IPS-NIHi11 (cell line): Measurements from ENCODE around the gene SGCA.
A peak's percentile ranks its signal among the peaks of the same experiment; 100 is the strongest.

Source experiments
- DNase-seq: peaks from one replicate; pipeline ENCODE4 v3.0.0; 2012; ENCODE audit warnings: mixed read lengths, low spot score

The SGCA gene

DNA sequence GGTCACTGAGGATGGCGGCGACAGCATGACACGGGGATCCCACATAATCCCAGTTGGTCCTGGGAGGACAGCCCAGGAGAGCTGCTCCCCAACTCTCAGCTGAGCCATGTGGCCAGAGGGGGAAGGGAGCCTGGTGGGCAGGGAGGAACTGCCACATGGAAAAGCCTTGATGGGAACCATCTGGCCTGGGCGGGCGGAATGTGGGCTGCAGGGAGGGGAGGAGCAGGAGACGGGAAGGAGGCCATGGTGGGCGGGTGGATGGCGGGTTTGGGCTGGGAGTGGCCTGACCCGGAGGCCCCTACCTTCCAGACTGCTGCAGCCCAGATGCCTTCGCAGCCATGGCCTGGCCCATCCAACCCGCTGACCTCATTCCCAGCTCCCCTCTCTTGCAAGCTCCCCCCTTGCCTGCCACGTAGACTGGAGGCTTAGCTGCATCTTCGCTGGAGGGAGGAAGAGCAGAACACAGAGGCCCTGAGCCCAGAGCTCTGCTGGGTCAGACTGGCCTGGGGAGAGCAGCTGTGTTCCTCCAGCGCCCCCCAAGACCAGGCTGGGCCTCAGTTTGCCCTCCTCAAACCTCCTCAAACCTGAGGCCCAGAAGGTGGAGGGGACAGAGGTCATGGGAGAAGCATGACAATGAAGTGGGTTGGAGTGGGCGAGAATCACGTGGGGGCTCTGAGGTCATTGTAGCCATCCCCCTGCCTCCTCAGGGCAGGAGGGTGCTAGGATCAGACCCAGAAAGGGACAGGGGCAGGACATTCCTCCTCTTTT is 43.9 kb downstream of the SGCA start:
- peak; percentile 77 for DNase-seq

DNA sequence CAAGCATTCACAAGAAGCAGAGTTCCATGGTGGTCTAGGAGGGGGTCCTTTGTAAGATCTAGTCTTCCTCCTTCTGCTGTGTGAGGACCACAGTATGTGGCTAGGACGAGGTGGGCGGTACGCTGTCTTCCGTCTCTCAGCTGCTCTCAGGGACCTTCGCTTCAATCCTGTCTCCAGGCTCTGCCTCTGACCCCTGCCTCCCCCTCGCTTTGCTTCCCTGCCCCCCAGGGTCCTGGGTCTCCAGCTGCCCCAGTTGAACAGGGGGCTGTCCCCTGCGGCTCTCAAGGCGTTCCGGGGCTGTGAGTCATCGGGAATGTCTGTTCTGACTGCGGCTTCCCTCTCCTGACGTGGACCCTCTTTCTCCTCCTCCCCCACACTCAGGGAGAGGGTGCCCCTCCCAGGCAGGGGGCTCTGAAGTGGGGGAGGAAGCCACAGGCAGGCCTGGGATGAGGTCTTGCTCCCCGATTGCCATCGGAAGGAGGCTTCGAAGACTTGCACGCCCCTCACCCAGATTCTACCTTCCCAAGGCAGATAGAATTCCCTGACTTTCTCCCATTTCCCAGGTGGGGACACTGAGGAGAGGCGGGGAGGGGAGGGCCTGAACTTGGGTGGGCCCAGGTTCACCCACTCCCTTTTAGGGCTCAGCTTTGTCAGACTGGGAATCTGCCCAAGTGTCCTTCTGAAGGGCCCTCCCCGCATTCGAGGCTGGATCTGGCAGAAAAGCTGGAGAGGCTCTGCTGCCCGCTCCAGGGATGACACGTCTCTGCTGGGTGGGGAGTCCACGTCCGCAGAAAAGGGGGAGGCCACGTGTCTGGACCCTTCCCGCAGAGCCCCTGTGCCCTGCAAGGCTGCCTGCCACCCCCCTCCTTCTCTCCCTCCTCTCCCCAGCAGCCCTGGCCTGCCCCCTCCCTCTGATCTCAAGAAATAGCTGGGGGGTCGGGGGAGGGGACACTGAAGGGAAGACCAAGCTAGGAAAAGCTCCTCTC is 44.7 kb downstream of the SGCA start:
- peak; percentile 65 for DNase-seq

DNA sequence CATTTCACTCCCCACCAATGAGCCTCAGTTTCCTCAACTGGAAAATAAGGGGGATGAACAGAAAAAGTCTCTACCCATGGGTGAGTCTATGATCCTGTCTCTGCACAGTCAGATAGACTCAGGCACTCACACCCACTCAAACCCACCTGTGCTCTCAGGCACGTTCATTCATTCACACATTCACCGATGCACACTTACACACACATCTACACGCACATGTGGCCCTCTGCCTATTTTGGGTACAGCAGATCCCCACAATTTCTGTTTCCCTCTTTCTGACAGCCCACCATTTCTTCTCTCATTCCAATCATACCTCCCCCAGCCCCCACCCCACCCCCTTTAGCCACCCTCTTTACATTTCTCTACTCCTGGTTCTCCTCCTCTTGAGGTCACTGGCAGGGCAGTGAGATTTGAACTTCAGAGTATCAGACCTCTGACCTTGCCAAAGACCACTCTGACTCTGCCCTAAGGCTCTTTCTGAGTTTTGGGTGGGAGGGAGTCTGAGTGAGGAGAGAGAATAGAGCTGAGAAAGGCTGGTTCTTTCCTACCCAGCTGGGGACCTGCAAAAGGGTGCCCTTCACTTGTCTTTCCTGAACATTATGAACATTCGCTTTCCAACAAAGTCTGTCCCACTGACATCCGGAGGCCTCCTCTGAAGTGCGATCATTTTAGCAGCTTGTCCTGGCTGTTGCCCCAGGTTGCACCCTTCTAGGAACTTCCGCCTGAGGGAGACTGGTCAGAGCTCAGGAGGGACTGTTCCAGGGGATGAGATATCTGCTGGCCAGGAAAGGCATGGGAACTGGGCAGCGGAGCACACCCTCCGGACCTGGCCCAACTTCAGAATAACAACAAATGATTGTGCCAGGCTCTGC is 45.7 kb downstream of the SGCA start:
- no peak for DNase-seq

DNA sequence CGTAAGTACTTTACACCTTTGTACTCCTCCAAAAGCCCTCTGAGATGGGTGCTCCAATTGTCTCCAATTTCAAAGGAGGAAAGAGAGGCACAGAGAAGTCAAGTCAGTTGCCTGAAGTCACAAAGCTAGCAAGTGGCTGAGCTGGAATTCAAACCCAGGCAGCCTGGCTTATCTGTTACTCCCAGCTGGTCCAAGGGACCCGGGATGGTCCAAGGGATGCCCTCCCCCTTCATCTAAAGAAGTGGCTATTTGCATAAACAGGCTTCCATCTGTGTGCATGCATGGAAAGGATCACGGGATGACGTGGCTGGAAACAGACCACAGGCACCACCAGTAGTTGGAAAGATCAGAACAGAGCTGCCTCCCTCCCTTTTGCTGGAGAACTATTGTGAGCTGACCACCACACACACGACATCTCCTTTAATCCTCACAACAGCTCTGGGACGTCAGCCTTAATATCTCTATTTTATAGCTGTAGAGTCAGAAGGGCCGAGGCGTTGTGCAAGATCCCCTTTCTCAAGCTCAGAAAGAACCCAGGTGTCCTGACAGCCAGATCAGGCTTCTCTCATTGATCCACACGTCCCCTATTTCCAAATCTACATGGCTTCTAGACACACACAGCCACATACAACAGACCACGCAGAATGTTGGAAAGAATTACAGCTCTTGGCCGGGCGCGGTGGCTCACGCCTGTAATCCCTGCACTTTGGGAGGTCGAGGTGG is 46.5 kb downstream of the SGCA start:
- DNase-seq: no peak

DNA sequence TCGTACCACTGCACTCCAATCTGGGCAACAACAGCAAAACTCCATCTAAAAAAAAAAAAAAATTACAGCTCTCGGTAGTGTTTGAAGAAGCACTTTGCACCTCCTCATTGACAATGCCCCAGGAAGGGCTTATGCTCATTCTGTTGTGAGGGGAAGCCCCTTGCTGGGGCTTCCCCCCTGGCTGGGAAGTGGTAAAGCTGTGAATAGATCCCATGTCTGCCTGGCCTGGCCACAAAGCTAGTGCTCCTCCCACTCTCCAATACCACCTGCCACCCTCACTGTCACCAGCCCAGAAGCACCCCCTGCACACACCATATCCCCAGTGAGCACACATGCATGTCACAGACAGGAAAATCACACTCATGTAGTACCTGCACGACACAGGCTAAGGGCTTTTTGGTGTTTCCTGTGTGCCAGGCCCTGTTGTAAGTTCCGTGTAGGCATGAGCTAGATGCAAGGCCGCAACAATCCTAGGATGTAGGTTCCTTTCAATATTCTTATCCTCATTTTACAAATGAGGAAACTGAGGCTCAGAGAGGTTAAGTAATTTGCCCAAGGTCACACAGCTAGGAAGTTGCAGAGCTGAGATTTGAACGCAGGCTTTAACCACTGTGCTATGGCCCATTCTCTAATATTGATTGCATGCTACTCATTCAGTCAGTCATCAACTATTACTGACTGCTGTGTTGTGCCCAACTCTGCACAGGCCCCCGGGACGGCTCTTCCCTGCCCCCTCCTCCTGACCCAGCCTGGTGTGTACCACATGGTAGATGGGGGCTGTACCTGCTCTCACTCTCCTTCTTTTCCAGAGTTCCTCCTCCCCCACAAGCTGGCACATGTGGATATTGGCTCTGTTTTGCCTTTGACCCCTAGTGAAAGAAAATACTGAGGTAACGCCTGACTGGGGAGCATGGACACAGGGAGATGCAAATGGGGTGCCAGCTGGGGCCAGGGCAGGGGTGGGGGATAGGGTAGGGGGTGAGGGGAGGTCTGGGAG is 47.5 kb downstream of the SGCA start:
- peak; percentile 73 for DNase-seq

DNA sequence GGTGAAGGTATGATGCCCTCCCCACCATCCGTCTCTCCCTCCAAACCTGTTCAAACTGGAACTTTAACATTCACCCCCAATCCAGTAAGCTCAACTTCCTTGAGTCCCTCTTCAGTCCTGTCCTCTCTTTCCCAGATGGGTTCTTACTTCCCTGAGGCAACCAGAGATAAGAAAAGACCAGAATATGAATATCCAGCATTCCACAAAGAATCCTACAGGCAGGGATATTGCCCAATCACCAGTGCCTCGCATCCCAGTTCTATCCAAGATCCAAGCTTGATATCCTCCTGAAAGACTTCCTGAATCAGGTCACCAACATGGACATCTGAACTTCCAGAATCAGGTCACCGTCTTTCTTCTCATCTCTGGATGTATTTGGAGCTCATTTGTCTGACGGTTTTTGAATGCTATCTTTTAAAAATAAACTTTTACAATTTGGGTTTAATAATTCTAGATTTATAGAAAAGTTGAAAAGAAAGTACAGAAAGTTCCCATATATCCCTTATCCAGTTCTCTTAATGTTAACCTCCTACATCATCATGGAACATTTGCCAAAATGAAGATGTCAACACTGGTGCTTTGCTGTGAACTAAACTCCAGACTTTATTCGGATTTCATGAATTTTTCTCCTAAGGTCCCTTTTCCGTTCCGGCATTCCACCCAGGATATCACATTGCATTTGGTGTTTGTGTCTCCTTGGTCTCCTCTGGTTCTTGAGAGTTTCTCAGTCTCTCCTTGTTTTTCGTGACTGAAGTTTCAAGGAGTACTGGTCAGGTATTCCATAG is 49.4 kb downstream of the SGCA start:
- no peak for DNase-seq

DNA sequence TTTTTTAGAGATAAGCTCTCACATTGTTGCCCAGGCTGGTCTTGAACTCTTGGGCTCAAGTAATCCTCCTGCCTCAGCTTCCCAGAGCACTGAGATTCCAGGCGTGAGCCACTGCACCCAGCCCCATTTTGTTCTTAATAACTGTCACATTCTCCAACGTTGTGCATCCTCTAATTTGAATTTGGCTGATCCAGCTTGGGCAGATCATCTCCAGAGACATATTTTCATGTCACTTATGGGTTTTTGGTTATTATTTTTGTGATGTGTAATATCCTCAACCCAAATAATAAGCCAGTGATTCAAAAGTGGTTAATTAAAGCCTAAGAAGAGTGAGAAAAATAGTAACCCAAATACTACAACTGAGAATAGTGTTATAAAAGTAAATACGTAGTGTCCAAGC is 51.8 kb downstream of the SGCA start:
- no peak for DNase-seq

DNA sequence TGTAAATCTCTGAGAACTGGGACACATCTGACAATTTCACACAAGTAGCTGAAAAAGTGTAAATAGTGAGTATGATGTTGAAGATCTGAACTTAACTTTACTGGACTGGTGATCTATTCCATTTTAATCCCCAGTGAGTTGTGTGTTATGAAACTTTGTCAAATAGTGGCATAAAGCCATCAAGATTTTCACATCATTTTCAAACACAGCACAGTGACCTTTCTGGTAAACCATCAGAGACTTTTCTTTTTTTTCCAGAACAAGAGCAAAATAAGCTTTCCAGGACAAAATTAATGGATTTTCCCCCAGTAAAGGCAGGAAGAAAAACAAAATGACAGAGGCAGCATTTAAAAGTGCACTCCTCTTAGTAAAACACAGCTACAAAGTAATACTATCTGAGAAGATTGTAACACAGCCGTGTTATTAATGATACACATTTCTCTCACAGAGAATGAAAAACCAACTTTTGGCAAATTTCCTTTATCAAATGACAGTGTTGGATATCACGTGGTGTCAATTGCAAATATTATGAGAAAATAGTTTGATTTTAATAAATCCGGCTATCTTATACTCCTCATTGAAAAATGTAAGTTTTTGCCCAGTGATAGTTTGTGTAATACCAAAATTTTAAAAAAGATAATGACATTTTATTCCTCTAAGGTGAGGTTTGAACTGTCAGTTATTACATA is 52.4 kb downstream of the SGCA start:
- no peak for DNase-seq

DNA sequence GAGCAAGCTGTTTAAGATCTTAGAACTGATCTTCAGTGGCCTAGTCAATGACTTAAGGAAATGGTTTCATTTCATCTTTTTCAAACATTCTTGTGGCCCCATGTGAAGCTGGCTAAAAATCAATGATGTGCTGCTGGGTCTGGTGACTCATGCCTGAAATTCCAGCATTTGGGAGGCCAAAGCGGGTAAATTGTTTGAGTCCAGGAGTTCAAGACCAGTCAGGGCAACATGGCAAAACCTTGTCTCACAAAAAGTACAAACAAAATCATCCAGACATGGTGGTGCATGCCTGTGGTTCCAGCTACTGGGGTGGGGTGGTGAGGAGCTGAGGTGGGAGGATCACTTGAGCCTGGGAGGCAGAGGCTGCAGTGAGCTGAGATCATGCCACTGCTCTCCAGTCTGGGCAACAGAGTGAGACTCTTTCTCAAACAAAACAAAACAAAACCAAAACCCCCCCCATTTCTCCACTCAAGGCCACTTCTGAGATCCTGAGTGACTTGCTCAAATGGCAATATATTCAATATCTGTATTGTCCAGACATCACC is 53.0 kb downstream of the SGCA start:
- DNase-seq: no peak

DNA sequence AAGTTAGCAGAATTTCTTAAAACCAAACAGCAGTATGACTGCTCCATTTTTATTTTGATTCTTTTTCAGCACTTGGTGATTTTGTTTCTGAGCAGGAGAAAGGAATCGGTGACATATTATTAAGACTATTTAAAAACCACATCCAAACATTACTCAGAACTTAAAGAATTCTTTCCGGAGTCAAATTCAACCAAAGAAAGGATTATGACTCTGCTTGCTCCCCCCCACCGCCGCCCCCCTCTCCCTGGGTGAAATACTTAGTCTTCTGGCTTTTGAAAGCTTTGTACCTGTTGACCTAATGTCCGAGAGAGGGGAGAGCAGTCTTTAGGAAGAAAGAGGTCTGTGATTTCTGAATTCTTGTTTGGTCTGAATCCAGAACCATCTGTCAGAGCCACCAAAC is 53.5 kb downstream of the SGCA start:
- DNase-seq: no peak

DNA sequence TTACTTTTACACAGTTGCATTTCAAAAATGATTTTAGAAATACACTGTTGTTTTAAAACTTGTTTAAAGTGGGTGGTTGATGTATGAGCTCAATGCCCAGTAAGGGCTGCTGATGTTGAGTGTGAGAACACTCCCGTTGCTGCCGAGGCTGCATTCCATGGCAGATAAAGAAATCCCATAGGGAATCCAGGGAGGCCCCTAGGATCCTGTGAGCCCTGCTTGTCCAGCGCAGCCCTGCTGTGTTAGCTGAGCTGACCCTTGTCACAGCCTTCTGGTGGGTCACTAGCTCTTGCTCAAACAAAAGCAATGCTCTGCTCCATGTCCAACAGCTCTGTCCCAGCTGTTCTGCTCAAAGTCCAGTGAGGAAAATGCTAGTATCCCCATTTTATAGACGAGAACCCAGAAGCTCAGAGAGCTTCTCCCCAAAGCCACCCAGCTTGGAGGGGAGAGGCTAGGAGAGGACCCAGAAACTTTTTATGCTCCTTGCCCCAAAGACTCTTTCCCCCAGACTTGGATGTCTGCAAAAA is 54.2 kb downstream of the SGCA start:
- no peak for DNase-seq

DNA sequence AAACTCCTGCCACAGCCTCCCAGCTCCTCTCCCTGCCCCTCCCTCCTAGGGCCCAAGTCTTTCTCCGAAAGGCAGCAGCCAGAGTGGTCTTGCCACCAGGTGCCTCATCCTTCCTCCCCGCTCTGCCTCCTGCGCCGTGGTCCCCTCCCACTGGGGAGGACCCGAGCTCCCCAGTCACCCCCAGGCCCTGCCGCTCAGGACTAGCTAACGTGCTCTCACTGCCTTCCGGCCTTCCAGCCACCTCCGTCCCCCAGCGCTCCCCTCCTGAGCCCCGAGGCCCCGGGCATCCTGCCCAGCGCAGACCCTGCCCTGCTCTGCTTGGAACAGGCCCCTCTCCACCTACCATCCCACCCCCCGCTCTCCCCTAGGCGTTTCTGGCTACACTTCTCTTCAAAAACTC is 55.0 kb downstream of the SGCA start:
- no peak for DNase-seq

DNA sequence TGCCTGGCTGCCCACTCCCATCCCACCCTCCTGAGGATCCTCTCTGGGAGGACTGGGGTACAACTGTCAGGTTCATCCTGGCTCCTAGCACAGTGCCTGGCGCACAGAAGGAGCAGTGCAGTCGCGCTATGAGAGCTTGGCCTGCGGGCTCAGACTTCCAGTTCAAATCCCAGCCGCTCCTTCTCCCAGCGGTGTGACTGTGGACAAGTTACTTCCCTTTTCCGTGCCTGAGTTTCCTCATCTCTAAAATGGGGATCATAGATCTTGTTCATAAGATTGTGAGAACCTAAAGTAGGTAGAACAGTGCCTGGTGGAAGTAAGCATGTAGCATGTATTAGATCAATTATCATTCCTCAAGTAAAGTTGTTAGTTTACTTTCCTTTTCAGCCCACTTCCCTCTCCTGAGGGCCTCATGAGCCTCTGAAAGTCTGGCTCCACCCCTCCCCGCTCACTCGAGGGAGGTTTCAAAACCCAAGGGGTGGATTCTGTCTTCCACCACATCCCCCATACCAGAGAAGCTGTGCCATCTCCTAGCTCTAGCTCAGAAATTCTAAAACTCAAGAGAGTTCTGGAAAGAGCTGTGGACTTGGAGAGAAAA is 55.6 kb downstream of the SGCA start:
- DNase-seq: no peak

DNA sequence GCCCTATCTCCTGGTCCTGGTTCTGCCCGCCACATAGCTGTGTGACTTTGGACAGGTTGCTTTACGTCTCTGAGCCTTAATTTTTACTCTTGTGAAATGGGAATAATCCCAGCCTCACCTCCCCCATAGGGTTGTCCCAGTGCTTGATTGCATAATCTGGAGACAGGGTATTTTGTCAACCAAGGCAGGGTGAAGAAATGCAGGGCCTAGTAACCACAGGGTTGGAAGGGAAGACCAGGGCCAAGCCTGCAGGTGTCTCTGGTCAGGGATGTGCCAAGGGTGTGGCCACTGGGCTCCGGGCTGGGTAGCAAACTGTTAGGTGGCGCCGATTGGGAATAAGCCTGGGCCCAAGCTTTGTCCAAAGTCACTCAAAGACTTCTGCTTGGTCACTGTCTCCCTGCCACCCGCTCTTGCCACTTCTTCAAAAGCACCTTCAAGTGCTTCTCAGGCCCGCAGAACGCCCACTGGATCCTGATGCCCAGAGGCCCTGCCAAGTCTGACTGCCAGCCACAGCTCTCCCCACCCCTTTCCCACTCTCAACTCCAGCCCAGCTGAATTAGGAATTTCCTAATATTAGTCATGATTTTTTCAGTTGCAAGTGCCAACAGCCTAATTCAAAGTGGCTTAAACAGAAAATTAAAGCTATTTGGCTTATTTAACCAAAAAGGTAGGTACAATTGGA is 56.2 kb downstream of the SGCA start:
- DNase-seq: no peak

DNA sequence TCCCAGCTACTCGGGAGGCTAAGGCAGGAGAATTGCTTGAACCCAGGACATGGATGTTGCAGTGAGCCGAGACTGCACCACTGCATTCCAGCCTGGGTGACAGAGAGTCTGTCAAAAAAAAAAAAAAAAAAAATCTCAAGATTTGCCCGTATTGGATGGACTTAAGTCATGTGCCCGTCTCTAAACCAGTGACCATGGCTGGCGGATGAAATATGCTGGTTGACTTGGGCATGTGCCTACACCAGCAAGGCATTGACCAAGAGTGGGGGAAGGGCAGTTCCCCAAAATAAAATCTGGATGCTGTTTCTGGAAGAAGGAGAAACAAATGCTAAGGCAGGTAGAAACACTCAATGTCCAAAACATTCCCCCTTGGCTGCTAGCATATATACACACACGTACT is 57.1 kb downstream of the SGCA start:
- DNase-seq: no peak
